Colonic mucosa (tissue), 4 donors: ENCODE data around the gene DIP2A. TPM values are rescaled to one million over a fixed set of nuclear protein-coding genes. Genes with fewer than 3 reads are reported as not detected.

ENCODE experiments used
- DNase-seq: peaks from one replicate; pipeline ENCODE4 v3.0.0-alpha.2; 2020
- H3K27ac ChIP-seq: fragments of 200-600 bp; one replicate; pipeline ENCODE4 v1.8.0; 2021
- H3K27me3 ChIP-seq: fragments of 200-600 bp; one replicate; pipeline ENCODE4 v1.8.0; 2021
- H3K36me3 ChIP-seq: fragments of 200-600 bp; one replicate; pipeline ENCODE4 v1.8.0; 2021
- H3K4me1 ChIP-seq: fragments of 200-600 bp; one replicate; pipeline ENCODE4 v1.8.0; 2021; ENCODE audit warnings: mild to moderate bottlenecking
- H3K4me3 ChIP-seq: fragments of 200-600 bp; one replicate; pipeline ENCODE4 v1.8.0; 2021
- H3K9ac ChIP-seq, 2 donors: one replicate each; pipeline ENCODE4 v1.7.0; 2013; ENCODE audit warnings: control low read depth in 2 of 2, low read depth in 2 of 2, low read length in 2 of 2
- H3K9me3 ChIP-seq: fragments of 200-600 bp; one replicate; pipeline ENCODE4 v1.8.0; 2021
- CTCF ChIP-seq: fragments of 200-600 bp; IDR thresholded peaks from one replicate; pipeline ENCODE4 v1.8.0; 2022; ENCODE audit warnings: antibody characterized with exemption, mild to moderate bottlenecking
- intact Hi-C: fragments of 100-400 bp; cut with DNase I; formaldehyde crosslinking; loops from one replicate; pipeline ENCODE4 v1.14.1; 2022
- total RNA-seq, 2 donors: library from RNA; stranded (reverse); fragmentation: NEBNext Ultra II Directional in 1 of 2; extraction: Animal tissue kit (Norgen Biotek cat#: 25700) in 1 of 2; gene quantifications; one replicate each; pipeline ENCODE4 v1.2.1, GENCODE V29; 2021
- donor health status: healthy.
- donor health status: DM: no; HTN: no; CAD: no.
- donor health status: DM: no; HTN: no; CAD: no.

Gene DIP2A
- total RNA-seq, 2 donors from 2014 or later, result 40.4 to 41.0 TPM

DNA sequence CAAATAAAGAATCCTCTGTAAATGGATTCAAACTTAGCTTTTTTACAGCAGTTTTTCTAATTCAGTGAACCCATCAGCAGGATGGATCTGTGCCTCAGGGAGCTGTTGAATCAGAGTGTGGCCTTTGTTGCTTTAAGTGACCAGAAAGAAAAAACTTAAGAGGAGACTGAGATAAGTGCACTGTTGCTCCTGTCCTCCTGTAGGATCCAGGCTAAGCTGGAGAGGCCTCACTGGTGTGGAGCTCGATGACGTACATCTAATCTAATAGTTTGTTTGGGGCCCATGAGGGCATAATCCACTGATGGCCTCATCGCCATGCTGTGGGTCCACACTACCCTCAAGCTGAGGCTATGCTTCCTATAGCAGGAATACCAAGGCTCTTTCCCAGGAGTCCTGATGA, 10.6 kb downstream of the DIP2A start:
- DNase-seq, result no peak

GRCh38 chr21:46471514-46471913, 12.8 kb downstream of the DIP2A start:
- Histone ChIP-seq H3K4me1 (no peaks in the 10 kb centered on the region), H3K9ac (no peak overlapping the region), H3K9me3 (no peaks in the 10 kb centered on the region), H3K36me3 (no peaks in the 10 kb centered on the region), H3K4me3 (no peak overlapping the region), H3K27ac (no peak overlapping the region), H3K27me3 (no peaks in the 10 kb centered on the region)
- DNase-seq, result no peak
- intact Hi-C loops, result no loop called here
- TF ChIP-seq CTCF, result no peak

More for the DNA sequence above, 10.6 kb downstream of the DIP2A start:
- Histone ChIP-seq H3K4me1 (no peaks in the 10 kb centered on the region), H3K9me3 (no peaks in the 10 kb centered on the region), H3K36me3 (no peaks in the 10 kb centered on the region), H3K27me3 (no peaks in the 10 kb centered on the region), H3K4me3 (no peak overlapping the region), H3K9ac (no peak overlapping the region), H3K27ac (no peak overlapping the region)
- intact Hi-C loops, result no loop called here
- no peak for TF ChIP-seq CTCF

GRCh38 chr21:46472246-46472645, 13.6 kb downstream of the DIP2A start:
- H3K27me3 ChIP-seq, result no peaks in the 10 kb centered on the region
- H3K4me1 ChIP-seq, result no peaks in the 10 kb centered on the region
- H3K9me3 ChIP-seq, result no peaks in the 10 kb centered on the region
- DNase-seq, result no peak
- no peak for TF ChIP-seq CTCF
- intact Hi-C loops, result no loop called here
- no peak overlapping the region for H3K27ac ChIP-seq
- no peaks in the 10 kb centered on the region for H3K36me3 ChIP-seq
- H3K4me3 ChIP-seq, result no peak overlapping the region
- no peak overlapping the region for H3K9ac ChIP-seq

DNA sequence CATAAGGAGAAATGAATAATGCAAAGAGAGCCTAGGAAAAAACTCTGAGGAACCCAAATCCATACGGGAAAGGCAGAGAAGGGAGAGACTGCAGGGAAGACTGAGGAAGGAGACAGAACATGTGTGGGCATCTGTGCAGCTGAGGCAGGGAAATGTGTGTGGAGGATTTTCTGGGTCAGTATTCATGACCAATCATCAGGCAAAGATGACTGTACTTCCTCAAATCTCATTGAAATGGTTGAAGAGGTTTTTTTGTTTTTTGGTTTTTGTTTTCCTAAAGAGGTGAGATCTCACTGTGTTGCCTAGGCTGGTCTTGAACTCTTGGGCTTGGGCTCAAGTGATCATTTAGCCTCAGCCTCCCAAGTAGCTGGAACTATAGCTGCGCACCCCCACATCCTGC, 15.7 kb downstream of the DIP2A start:
- no peak for TF ChIP-seq CTCF
- no peaks in the 10 kb centered on the region for H3K9me3 ChIP-seq
- H3K36me3 ChIP-seq, result no peaks in the 10 kb centered on the region
- no peak overlapping the region for H3K9ac ChIP-seq
- no peak for DNase-seq
- H3K4me3 ChIP-seq, result no peak overlapping the region
- H3K27ac ChIP-seq, result no peak overlapping the region
- no peaks in the 10 kb centered on the region for H3K27me3 ChIP-seq
- H3K4me1 ChIP-seq, result no peaks in the 10 kb centered on the region
- intact Hi-C loops, result no loop called here

DNA sequence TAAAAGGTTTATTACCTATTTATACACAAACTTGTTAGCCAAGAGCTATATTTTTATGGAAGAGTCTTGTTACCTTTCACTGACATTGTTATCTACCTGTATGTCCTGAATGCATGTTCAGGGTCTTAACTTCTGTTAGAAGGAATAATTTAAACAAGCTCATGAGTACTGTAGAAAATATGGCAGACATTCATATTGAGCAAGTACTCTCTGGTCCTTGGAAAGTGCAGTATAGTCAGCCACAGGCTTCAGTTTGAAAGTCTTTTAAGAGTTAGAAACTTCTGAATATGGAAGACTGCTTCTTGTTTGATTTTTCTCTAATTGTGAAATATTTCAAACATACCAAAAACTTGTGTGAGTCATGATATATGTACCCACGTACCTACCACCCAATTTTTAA, 16.6 kb downstream of the DIP2A start:
- Histone ChIP-seq H3K36me3 (no peaks in the 10 kb centered on the region), H3K9me3 (no peaks in the 10 kb centered on the region), H3K9ac (no peak overlapping the region), H3K27ac (no peak overlapping the region), H3K27me3 (no peaks in the 10 kb centered on the region), H3K4me1 (no peaks in the 10 kb centered on the region), H3K4me3 (no peak overlapping the region)
- no peak for DNase-seq
- intact Hi-C loops, result no loop called here
- no peak for TF ChIP-seq CTCF

GRCh38 chr21:46477765-46478164, 19.1 kb downstream of the DIP2A start:
- no peaks in the 10 kb centered on the region for H3K27me3 ChIP-seq

More at GRCh38 chr21:46477765-46478164, 19.1 kb downstream of the DIP2A start:
- Histone ChIP-seq H3K4me3 (no peak overlapping the region), H3K9me3 (no peaks in the 10 kb centered on the region), H3K27ac (no peak overlapping the region), H3K4me1 (no peaks in the 10 kb centered on the region), H3K9ac (no peak overlapping the region), H3K36me3 (no peaks in the 10 kb centered on the region)
- no peak for TF ChIP-seq CTCF
- DNase-seq, result no peak
- intact Hi-C loops, result no loop called here
